Activated CD4-positive, alpha-beta T cell treated with anti-CD3 and anti-CD28 coated beads, Interleukin-2, amount 10 ng/mL, durations not matched to agents 7 days and 5 days (primary cell): ENCODE data around the gene PLCL2. TPM values are rescaled to one million over a fixed set of nuclear protein-coding genes. Genes with fewer than 3 reads are reported as not detected.

ENCODE experiments used
- CTCF ChIA-PET: fragments of 350-600 bp; sonication (Branson Sonifier 250); formaldehyde crosslinking; loops from one replicate; lab custom pipeline; 2021; ENCODE audit warnings: antibody characterized with exemption; lab: Charles Lee
- POLR2A ChIA-PET: fragments of 350-600 bp; sonication (Branson Sonifier 250); formaldehyde crosslinking; loops from one replicate; lab custom pipeline; 2021; ENCODE audit warnings: antibody characterized with exemption; lab: Charles Lee
- DNase-seq: peaks from one replicate; pipeline ENCODE4 v3.0.0-alpha.2; 2020
- H3K27ac Mint-ChIP-seq: one replicate; pipeline ENCODE4 v1.8.0; 2021; ENCODE audit warnings: mild to moderate bottlenecking, moderate library complexity, mixed read lengths
- H3K27me3 Mint-ChIP-seq: one replicate; pipeline ENCODE4 v1.8.0; 2021; ENCODE audit warnings: mixed read lengths
- H3K36me3 Mint-ChIP-seq: one replicate; pipeline ENCODE4 v1.8.0; 2021; ENCODE audit warnings: low read depth, mixed read lengths
- H3K4me1 Mint-ChIP-seq: one replicate; pipeline ENCODE4 v1.8.0; 2021; ENCODE audit warnings: mixed read lengths
- H3K4me3 Mint-ChIP-seq: one replicate; pipeline ENCODE4 v1.8.0; 2021; ENCODE audit warnings: mild to moderate bottlenecking, moderate library complexity, mixed read lengths
- H3K9me3 Mint-ChIP-seq: one replicate; pipeline ENCODE4 v1.8.0; 2021; ENCODE audit warnings: mixed read lengths
- total RNA-seq, 2 experiments: library from RNA; stranded (reverse); gene quantifications; one replicate each; pipeline ENCODE4 v1.2.3, GENCODE V29; 2021

PLCL2 gene
- total RNA-seq, 2 experiments from 2014 or later = 48.8 to 50.9 TPM

DNA sequence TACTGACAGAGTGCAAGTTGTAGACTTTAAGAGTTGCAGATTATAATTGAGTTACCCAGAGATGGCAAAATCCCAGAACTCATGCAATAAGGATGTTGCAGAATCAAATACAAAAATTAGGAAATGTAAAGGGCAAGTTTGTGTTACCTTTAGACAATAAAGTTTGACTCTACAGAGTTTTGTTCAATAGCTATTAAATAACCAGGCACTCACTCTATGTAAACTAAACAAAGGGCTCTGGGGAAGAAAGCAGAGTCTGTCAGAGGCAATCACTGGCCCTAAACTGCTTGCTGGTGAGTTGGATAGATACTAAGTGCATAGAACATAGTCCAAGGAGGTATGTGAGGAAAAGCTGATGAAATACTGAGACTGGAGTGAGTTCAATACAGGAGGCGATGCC, 40.0 kb upstream of the PLCL2 start:
- Mint-ChIP-seq H3K4me3 (no peak overlapping the region), H3K27ac (no peak overlapping the region)
- POLR2A ChIA-PET = interaction anchor here (0.5 kb wide), 1 partner anchor 8 kb away, joined by 4 read pairs; no protein-coding TSS in a partner anchor

DNA sequence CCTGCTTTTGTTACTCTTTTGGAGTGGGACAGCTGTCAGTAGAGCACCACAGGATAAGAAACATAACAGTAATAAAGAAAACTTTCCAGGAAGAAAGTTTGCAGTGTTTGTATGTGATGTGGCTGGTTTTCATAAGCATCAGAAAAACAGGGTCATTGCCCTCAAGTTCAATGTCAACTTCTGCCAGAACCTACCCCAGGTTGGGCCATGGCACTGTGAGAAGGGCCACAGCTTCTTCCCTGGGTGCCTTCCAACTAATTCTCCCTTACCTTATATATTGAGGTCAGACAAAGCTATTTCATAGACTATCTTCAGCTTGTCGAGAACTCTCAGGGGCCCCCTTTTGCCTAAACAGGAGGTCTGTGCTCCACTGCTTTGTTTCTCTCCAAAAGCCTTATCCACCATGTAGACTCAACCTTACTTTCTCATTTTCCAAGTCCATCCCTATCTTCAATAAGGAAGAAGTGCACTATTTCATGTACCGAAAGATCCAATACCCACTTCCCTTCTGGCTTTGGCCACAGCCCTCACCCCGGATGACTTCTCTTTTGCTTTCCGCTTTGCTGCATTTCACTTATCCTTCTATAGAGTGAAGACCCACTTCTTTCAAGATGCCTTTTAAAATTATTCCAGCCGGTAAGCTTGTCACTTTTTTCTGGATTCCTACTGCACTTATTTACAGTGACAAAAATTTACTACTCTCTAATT, 38.2 kb upstream of the PLCL2 start:
- ChIA-PET POLR2A (no interaction called here), CTCF (interaction anchor here (0.7 to 1.3 kb wide), 5 partner anchors 17 to 179 kb away, joined by 3 to 4 read pairs (median 3); no protein-coding TSS in a partner anchor)
- H3K4me1 Mint-ChIP-seq = peaks cover 76% of the 10 kb centered on the region
- H3K27ac Mint-ChIP-seq = no peak overlapping the region
- H3K27me3 Mint-ChIP-seq = peaks cover 1% of the 10 kb centered on the region
- H3K9me3 Mint-ChIP-seq = peaks cover 6% of the 10 kb centered on the region
- H3K36me3 Mint-ChIP-seq = peaks cover 12% of the 10 kb centered on the region
- H3K4me3 Mint-ChIP-seq = no peak overlapping the region
- no peak for DNase-seq

More for the DNA sequence above, 40.0 kb upstream of the PLCL2 start:
- H3K27me3 Mint-ChIP-seq = no peaks in the 10 kb centered on the region
- H3K4me1 Mint-ChIP-seq = peaks cover 80% of the 10 kb centered on the region
- H3K36me3 Mint-ChIP-seq = peaks cover 5% of the 10 kb centered on the region
- CTCF ChIA-PET = no interaction called here
- no peaks in the 10 kb centered on the region for H3K9me3 Mint-ChIP-seq
- DNase-seq = no peak

DNA sequence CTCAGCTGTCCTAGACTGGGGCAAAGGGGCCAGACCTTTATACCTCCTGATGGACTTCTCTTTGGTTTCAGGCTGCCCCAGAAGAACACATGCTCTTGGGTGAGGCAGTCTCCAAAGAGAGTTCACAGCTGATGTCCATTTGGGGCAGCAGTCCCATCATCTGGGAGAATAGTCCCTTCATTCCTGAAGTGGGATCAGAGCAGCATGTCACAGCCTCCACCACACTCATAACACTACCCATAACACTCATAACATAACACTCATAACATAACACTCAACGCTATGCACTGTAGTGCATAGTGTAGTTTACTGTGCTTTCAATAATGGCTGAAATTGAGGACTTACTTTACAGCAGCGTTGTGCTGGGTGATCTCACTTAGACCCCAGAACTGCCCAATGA, 36.7 kb upstream of the PLCL2 start:
- H3K4me1 Mint-ChIP-seq = peaks cover 62% of the 10 kb centered on the region
- peaks cover 12% of the 10 kb centered on the region for H3K36me3 Mint-ChIP-seq
- H3K4me3 Mint-ChIP-seq = no peak overlapping the region
- peaks cover 6% of the 10 kb centered on the region for H3K9me3 Mint-ChIP-seq
- DNase-seq = no peak
- H3K27me3 Mint-ChIP-seq = peaks cover 1% of the 10 kb centered on the region
- CTCF ChIA-PET = interaction anchor here (0.6 kb wide), 1 partner anchor 54 kb away, joined by 3 read pairs; no protein-coding TSS in a partner anchor
- no peak overlapping the region for H3K27ac Mint-ChIP-seq
- POLR2A ChIA-PET = no interaction called here

DNA sequence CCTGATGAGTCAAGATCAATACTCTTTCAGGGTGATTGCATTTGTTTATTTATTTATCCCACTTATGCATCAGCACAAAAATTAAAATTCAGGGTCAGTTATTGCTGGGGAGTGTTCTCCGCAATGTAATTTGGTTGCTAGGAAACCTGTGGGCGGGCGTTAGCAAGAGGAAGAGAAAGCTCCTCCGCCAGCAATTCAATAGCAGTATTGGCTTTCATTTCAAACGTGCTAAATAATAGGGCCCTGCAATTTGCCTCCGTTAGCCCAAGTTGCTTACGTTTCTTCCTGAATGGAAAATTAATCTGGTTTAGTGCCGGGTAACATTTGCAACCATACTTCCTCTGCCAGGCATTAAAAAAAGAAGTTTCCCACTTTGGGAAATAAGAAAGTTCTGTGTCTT, 35.5 kb upstream of the PLCL2 start:
- POLR2A ChIA-PET = no interaction called here
- peak overlapping the region; percentile 73 for H3K27ac Mint-ChIP-seq
- peaks cover 1% of the 10 kb centered on the region for H3K27me3 Mint-ChIP-seq
- H3K4me1 Mint-ChIP-seq = peaks cover 50% of the 10 kb centered on the region
- H3K4me3 Mint-ChIP-seq = peak overlapping the region; percentile 56
- H3K36me3 Mint-ChIP-seq = peaks cover 12% of the 10 kb centered on the region
- DNase-seq = peak; percentile 83
- peaks cover 6% of the 10 kb centered on the region for H3K9me3 Mint-ChIP-seq
- CTCF ChIA-PET = interaction anchor here (0.7 to 1.7 kb wide), 8 partner anchors 11 to 250 kb away, joined by 3 to 5 read pairs (median 4); no protein-coding TSS in a partner anchor

DNA sequence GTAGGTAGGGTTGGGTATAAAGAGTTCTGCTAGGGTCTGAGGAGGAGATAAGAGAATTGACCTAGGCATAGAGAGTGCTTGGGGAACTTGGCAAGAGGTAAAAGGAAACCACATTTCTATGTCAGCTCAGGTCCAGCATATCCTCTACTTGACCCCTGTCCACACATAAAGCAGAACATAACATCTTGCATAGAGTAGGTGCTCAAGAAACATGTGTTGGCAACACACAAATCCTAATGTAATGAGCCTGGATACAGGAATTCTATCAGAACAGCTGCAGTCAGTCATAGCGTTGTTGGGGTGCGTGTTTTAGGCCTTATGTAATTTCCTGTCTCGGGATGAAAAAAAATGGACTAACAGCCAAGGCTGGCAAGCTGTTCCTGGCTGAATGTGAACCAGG, 35.0 kb upstream of the PLCL2 start:
- H3K9me3 Mint-ChIP-seq = peaks cover 6% of the 10 kb centered on the region
- peak overlapping the region; percentile 56 for H3K4me3 Mint-ChIP-seq
- H3K36me3 Mint-ChIP-seq = peaks cover 12% of the 10 kb centered on the region
- H3K27ac Mint-ChIP-seq = peak overlapping the region; percentile 73
- POLR2A ChIA-PET = no interaction called here
- CTCF ChIA-PET = interaction anchor here (0.7 to 1.7 kb wide), 7 partner anchors 10 to 61 kb away, joined by 3 to 5 read pairs (median 4); no protein-coding TSS in a partner anchor
- DNase-seq = no peak
- peaks cover 46% of the 10 kb centered on the region for H3K4me1 Mint-ChIP-seq
- H3K27me3 Mint-ChIP-seq = peaks cover 1% of the 10 kb centered on the region

DNA sequence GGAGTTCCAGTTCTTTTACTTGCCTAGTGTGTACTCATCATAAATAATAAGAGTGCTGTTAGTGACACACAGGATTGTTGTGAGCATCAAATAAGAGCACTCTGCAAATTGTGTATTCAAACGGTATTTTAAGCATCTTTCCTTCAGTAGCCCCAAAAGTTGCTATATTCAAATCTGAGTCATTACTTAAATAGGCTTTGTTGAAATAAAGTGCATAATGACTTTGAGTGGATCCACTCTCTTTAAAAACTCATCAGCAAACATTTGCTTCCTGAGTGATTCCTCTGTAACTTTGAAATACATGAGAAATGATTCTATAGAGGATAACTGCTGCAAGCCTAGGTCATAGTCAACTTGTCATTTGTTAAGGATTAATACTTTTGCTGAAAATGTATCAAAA, 29.3 kb upstream of the PLCL2 start:
- H3K4me1 Mint-ChIP-seq = peaks cover 6% of the 10 kb centered on the region
- POLR2A ChIA-PET = no interaction called here
- no peak overlapping the region for H3K4me3 Mint-ChIP-seq
- no peak overlapping the region for H3K27ac Mint-ChIP-seq
- peaks cover 4% of the 10 kb centered on the region for H3K9me3 Mint-ChIP-seq
- CTCF ChIA-PET = no interaction called here
- no peak for DNase-seq
- H3K27me3 Mint-ChIP-seq = peaks cover 18% of the 10 kb centered on the region
- peaks cover 4% of the 10 kb centered on the region for H3K36me3 Mint-ChIP-seq

DNA sequence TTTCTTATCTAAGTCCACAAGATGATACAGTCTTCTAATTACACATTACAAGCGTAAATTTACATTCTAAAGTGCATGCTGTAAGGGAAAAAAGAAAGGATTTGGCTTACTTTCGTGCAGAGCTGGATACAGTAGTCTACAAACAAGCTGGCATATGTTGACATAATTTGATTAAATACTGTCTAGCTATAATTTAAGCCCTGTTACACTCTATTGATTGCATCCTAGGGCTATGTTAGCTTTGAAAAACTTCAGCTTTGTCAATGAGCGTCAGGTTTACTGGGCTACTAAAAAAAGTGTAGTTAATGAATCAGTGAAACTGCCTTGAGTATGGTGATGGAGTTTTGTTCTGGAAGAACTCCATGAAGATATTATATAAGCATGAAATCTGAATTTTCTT, 24.5 kb upstream of the PLCL2 start:
- CTCF ChIA-PET = interaction anchor here (0.6 to 1.4 kb wide), 3 partner anchors 10 to 16 kb away, joined by 4 to 5 read pairs (median 5); no protein-coding TSS in a partner anchor

DNA sequence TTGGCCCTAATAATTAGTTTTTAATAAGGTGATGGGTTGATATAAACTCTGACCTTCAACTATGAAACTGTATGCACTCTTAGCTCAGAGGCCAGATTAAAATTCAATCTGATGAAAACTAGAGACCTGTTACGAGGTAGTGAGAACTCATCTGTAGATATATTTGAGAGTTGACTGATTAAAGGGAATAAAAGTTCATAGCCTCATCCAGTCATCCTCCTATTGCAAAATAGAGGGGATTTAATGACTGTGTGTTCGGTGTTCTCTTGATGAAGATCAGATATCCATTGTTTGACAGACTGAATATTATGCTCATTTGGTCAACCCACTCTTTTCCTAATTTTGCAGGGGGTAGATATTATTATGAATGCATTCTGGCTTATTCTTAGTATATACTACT, 23.3 kb upstream of the PLCL2 start:
- peaks cover under 1% of the 10 kb centered on the region for H3K36me3 Mint-ChIP-seq
- H3K9me3 Mint-ChIP-seq = peaks cover 2% of the 10 kb centered on the region
- peaks cover 25% of the 10 kb centered on the region for H3K27me3 Mint-ChIP-seq
- ChIA-PET POLR2A (no interaction called here), CTCF (interaction anchor here (1.5 kb wide), 1 partner anchor 23 kb away, joined by 4 read pairs; the partner anchor contains the start of gene PLCL2)
- no peak overlapping the region for H3K27ac Mint-ChIP-seq
- DNase-seq = no peak
- no peak overlapping the region for H3K4me3 Mint-ChIP-seq
- peaks cover 7% of the 10 kb centered on the region for H3K4me1 Mint-ChIP-seq

More for the DNA sequence above, 24.5 kb upstream of the PLCL2 start:
- POLR2A ChIA-PET = no interaction called here
- H3K36me3 Mint-ChIP-seq = no peaks in the 10 kb centered on the region
- DNase-seq = no peak
- no peak overlapping the region for H3K27ac Mint-ChIP-seq
- peaks cover 18% of the 10 kb centered on the region for H3K27me3 Mint-ChIP-seq
- H3K4me3 Mint-ChIP-seq = no peak overlapping the region
- peaks cover 2% of the 10 kb centered on the region for H3K9me3 Mint-ChIP-seq
- peaks cover 3% of the 10 kb centered on the region for H3K4me1 Mint-ChIP-seq

DNA sequence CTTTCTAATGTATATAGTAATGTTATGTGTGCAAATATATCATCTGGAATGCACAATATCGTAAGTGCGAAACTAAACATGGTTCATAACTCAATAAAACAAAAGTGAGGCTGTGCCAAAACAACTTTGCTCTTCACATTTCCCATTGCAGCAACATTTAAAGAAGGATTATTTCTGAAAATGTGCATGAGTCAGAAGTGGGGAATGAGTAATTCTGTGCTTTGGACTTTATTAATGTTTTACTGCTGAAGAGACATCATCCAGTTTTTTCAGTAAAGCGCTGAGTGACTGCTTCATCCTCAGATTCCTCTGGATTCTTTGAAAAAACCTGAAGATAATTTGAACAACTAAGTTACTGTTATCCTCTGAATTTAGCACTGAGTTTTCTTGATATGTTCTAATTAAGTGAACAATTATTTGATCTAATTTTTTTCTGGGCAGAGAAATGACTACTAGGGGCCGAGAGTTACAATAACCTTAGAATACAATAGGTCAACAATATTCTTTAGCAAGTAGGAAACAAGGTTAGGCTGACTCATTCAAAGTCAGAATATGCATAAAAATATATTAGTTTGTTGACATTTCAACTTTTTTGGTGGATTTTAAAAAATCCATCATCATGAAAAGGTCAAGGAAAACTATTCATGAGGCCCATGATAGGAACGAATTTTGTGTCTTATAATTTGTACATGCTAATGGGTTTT, 20.0 kb upstream of the PLCL2 start:
- Mint-ChIP-seq H3K36me3 (peaks cover 3% of the 10 kb centered on the region), H3K4me1 (peaks cover 12% of the 10 kb centered on the region), H3K27ac (no peak overlapping the region), H3K27me3 (peaks cover 24% of the 10 kb centered on the region), H3K4me3 (no peak overlapping the region), H3K9me3 (peaks cover 2% of the 10 kb centered on the region)
- POLR2A ChIA-PET = no interaction called here
- CTCF ChIA-PET = no interaction called here
- DNase-seq = no peak

DNA sequence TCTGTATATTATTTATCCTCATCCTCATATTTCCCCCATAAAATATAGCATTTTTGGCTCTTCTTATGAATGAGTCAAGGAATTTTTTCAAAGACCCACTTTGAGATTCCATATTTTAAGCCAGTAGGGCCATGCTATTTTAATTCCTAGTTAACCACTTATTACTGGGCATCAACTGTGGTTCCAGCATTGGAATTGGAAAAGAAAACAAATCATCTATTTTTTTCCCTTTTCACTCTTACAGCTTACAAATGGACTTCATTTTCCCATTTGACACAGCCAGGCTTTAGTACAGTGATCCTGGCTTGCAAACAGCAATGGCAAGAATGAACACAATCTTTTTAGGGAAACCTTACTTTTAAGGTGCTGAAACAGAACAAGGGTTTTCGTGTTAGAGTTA, 19.4 kb upstream of the PLCL2 start:
- POLR2A ChIA-PET = no interaction called here
- CTCF ChIA-PET = no interaction called here
- H3K9me3 Mint-ChIP-seq = peaks cover 2% of the 10 kb centered on the region
- peaks cover 3% of the 10 kb centered on the region for H3K36me3 Mint-ChIP-seq
- H3K27me3 Mint-ChIP-seq = peaks cover 26% of the 10 kb centered on the region
- H3K27ac Mint-ChIP-seq = no peak overlapping the region
- DNase-seq = no peak
- no peak overlapping the region for H3K4me3 Mint-ChIP-seq
- peaks cover 12% of the 10 kb centered on the region for H3K4me1 Mint-ChIP-seq

DNA sequence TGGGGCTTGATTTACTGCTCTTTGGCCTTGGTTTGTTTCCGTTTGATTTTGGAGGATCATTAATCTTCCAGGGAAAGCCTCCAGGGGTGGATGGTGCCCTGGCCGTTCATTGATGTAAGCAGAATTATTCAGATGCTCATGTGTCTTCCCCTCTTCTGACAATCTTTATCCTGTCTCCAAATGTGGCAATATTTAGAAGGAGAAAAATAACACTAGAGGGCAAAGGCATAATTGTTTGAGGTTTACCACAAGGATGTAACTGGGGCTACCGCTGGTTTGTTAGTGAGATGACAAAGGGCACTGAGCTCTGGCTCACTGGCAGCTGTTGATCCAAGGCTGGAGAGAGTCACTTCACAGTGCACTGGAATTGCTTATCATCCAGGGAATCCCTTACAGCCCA, 18.2 kb upstream of the PLCL2 start:
- Mint-ChIP-seq H3K27ac (no peak overlapping the region), H3K4me3 (no peak overlapping the region), H3K9me3 (peaks cover 2% of the 10 kb centered on the region), H3K4me1 (peaks cover 12% of the 10 kb centered on the region), H3K27me3 (peaks cover 24% of the 10 kb centered on the region), H3K36me3 (peaks cover 3% of the 10 kb centered on the region)
- DNase-seq = peak; percentile 29
- ChIA-PET CTCF (interaction anchor here (1.5 kb wide), 1 partner anchor 14 kb away, joined by 3 read pairs; no protein-coding TSS in a partner anchor), POLR2A (no interaction called here)

DNA sequence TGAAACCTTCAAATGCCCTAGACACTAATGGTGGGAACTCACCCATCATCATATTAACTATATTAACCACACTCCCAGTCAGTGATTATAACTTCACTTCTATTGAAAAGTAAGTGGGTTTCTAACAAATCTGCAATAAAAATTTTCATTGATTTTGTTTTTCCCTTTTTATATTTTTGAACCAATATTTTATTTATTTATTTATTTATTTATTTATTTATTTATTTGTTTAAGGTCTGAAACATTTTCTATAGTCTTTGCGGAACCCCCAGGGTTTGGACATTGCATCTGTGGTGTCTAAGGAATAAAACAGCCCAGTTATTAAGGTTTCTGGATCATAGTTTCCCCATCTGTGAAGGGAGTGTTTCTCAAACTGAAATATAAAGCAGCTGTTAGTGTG, 16.2 kb upstream of the PLCL2 start:
- H3K4me3 Mint-ChIP-seq = no peak overlapping the region
- peaks cover 30% of the 10 kb centered on the region for H3K27me3 Mint-ChIP-seq
- H3K27ac Mint-ChIP-seq = no peak overlapping the region
- H3K9me3 Mint-ChIP-seq = no peaks in the 10 kb centered on the region
- peaks cover 3% of the 10 kb centered on the region for H3K36me3 Mint-ChIP-seq
- CTCF ChIA-PET = interaction anchor here (1.2 kb wide), 1 partner anchor 16 kb away, joined by 5 read pairs; no protein-coding TSS in a partner anchor
- POLR2A ChIA-PET = no interaction called here
- peaks cover 12% of the 10 kb centered on the region for H3K4me1 Mint-ChIP-seq
- no peak for DNase-seq
